ENCODE data around the gene HYAL3.

Gene HYAL3

DNA sequence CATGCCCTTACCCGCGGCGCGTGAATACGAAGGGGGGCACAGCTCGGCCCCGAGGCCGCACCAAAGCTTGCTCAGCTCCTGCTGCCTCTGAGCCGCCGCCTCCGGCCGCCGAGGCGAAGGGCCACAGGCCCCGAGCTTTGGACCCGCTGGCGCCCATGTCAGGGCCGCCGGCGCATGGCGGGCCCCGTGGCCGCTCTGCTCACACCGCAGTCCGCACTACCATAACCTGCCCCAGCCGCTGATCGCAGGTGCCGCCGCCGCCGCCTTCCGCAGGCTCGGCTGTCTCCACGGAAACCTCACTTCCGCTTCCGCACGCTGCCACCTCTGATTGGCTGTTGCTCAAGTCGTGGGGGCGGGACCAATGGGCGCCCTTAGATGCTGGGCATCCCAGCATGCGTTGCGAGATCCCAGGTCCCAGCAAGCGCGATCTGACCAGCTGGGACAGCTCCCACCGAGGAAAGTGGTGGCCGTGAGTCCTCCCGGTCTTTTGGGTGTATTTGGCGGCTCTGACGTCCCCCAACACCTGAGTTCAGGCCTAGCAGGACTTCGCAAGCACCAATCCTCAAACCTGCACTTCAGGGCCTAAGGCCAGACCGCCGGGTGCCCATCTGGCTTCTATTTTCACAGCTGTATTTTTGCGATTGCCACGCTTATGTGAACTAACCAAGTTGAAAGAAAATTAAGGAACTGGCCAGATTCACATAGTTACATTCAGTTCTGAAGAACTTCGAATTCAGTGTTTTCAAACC, 28.9 kb upstream of the HYAL3 start, which contains the start of gene TUSC2:
Gene TUSC2, minus strand, starts transcription at position 281 of the 749 bp plus-strand sequence. Its CDS starts 124 bp downstream, at position 157.
- DNase-seq, result peak; percentile 99

DNA sequence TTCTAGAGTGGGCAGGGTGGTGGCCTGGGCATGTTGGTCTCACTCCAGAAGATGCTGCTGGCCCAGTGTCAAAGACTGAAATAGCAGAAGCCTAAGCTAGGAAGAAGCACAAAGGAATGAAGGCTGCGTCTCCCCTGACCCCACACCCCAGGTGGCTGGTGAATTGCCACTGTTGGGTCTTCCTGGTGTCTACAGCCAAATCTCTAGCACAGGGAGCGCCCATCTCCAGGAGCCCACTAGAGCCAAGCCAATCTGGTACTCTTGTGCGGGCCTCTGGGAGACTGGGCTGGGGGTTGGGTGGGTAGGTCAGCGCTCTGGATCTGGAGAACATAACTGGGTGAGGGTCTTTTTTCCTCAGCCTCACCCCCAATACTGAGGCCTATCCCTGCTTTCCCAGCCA, 27.9 kb upstream of the HYAL3 start:
- DNase-seq, result no peak

DNA sequence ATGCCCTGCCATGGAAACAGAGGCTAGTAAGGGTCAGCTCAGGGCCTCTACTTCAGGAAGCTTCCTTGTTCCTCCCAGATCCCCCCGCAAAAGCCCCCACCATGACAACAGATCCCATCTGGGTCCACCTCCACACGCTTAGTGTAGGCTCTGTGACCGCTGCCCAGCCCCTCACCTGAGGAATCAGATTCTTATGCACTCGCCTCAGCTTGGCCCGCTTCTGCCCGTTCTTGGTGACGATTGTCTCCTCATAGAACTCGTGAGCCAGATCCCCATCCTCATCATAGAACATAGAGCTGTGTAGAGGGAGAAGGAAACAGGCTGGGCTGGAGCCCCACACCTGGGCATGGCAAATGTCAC, 27.0 kb upstream of the HYAL3 start:
- DNase-seq, result no peak

DNA sequence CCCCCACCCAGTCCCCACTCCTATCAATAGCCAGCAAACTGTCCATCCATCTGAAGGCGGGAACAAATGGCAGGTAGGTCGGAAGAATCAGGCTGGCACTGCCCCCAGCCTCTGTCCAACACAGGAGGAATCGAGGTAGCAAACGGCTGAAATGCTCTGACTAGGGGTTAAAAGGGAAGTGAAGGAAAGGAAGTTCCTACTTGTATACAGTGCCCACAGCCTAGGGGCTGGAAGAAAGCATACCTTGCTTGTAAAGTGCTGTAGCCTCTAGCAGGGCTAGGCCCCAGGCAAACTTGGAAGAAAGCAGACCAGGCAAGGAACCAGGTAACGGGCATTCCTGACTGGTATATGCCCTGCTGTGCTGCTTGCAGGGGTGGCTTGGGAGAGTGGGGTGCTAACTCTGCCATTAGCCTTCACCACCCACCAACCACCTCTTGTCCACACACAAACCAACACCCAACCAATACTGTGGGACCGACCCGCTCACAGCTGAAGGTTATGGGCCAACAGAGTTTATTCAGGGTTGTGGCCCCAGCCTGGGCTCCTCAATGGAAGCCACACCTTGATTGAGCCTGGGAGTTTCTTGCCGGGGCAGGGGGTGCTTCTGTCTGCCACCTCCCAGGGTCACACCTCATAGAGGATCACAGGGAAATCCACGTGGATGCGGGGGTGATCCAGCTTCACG, 26.4 kb upstream of the HYAL3 start:
- no peak for DNase-seq

DNA sequence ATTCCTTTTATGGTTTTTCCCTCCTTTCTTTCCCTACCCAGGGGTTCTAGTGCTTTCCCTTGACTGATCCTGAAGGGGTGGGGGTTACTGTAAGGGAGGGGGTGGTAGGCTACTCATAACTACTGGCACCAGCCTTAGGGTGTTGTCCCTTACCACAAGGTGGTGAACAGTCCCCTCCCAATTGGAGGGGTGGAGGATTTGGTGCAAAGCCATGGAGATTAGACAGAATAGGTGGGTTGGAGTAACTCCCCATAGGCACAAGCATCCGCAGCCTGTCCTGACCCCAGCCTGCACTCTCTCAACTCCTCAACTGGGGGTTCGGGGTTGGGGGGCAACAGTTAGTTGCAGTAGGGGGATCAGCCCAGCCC, 25.9 kb upstream of the HYAL3 start:
- no peak for DNase-seq

DNA sequence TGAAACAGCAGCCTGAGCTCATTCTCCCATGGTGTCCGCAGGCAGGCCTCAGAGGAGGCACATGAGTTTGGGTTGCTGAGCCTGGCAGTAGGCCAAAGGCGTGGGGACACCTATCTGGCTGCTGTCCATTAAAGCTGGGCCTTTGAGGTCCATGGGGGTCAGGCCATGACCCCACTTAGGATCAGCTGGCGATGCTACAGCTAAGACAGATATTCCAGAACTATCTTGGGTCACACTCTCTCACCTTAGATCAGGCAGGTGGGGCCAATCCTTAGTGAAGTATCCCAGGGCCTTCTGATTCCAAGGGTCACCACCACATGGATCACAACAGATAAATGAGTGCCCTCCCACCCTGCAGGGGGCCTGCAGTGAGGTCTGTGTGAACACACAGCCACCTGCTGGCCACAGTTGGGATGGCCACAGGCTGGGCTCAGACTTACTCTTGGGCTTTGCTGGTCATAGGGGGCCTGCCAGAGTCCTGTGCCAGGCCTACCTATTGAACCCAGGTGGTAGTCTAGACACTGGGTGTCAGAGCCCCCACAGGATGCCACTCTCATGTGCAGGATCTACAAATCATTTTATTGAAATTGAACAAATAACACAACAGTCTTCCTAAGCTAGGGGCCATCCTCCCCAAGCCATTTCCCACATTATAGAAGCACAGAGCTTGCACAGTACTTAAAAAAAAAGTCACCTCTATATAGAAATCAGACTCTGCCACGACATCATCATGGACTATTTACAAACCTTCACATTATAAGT, 25.3 kb upstream of the HYAL3 start:
- peak; percentile 86 for DNase-seq

DNA sequence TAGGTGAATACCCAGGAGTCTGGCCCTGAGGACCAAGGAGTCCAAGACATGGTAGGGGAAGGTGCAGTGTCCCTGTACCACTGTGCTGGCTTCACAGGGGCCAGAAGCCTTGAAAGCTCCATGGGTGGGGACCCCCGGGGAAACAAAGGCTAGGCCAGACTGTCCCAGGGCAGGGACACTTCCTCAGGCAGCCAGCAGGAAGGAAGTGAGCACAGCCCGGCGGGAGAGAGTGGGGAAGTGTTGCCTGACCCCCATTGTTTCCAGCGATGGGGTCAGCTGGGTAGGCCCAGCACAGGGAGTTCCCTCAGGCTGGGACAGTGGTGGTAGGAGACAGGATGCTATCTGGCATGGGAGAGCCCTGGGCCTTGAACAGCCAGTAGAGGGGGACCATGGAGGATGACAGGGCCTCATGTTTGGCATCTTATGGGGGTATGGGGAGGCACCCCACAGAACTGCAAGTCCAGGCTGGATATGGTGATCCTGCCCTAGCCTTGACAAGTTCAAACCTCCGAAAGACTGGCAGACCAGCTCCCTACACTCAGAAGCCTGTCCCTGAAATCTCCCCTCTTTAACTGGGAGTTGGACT, 24.5 kb upstream of the HYAL3 start:
- DNase-seq, result no peak

DNA sequence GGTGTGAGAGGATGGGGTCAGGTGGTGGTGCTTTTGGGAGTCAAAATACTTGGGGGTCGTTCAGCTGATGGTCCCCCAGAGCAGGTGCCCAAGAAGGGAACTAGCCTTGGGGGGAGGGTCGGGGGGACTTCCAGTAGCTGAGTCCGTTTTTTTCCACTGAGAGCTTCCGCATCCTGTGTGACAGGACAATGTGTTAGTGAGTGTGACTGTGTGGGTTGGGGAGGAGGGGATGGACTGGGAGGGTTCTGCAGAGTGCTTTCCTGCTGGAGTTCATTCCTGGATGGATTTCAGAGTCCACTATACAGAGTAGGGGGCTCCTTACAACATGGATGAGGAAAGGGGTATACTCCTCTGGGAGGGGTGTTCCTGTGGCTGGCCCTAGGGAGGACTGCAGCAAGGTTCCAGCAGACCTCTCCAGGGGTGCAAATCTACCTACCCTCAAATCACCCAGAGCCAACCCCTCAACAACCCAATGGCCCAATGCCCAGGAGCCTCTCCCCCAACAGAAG, 23.9 kb upstream of the HYAL3 start:
- no peak for DNase-seq

DNA sequence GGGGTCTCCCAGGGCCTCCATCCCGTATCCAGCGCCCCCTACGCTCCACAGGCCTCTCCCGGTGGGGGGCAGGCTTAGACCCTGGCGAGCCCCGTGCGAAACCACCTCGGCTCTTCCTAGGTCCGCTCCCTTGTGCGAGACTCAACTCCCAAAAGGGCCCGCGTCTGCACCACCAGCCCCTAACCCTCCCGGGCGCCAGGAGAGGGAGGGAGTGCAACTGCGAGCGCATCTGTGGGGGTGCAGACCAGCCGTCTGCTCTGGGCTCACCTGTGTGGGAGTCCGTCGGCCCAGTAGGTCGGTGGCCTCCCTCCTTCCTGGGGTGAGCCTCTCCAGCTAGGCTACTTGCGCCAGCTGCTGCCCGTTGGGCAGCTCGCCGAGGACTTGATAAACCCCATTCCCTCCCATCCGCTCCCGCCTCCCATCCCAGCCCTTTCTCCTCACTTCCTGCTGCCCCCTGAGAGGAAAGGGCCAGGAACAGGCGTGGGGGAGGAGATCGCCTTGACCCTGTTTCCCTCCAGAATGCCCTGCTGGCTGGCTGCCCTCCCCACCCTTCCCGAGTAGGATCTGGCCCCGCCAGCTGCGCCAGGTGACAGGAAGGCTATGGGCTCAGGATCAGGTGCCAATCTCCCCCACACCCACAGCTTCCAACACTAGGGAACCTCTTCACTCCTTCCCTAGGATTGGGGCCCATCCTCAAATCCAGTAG, 23.3 kb upstream of the HYAL3 start, which contains the start of gene HYAL2:
Gene HYAL2, minus strand, starts transcription at position 360 of the 706 bp plus-strand sequence. CDS start 2,256 bp downstream, outside the sequence.
- peak; percentile 32 for DNase-seq

DNA sequence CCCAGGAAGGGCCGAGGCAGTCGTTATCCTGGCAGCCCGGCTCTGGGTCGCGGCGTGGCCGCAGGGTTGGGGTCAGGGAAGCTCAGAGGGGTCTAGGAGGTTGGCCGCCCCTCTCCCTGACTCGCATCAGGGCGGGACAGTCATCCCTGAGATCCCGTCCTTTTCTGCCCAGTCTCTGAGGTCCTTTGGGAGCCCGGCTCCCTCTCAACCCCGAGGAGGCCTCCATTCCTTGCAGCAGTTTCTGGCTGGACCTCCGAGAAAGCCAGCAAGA, 22.8 kb upstream of the HYAL3 start:
- DNase-seq, result no peak

DNA sequence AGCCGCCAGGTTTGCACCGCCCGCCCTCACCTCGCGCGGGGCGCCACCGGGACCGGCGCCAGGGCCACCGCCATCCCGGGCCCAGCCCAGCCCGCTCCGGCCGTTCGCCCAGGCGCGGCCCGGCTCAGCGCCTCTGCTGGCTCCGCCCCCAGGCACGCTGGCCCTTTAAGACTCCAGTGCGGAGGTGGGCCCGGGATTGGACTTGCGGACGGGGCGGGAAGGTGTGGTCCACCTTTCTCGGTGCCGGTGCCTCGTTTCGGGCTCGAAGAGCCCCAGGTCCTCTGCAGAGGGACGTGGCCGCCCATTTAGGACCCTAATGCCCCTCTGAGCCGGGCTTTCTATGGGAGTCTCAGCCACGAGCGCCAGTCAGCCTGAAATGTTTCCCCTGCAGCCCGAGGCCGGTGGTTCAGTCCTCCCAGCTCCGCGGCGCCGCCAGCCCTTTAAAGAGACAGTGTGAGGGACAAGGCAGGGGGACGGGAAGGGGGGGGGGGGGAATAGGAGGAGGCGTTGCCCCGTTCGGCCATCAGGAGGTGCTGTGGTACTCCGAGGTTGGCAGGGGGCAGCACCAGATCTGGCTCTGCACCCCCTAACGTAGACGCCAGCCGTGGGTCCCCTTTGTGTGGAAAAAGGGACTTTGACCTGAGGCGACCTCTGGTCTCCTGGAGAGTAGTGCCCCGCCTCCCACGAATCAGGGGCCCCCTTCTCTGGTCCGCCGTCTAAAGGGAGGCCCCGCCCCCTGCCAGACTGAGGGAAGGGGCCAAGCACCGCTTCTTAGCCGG, 22.3 kb upstream of the HYAL3 start:
- DNase-seq, result peak; percentile 97

DNA sequence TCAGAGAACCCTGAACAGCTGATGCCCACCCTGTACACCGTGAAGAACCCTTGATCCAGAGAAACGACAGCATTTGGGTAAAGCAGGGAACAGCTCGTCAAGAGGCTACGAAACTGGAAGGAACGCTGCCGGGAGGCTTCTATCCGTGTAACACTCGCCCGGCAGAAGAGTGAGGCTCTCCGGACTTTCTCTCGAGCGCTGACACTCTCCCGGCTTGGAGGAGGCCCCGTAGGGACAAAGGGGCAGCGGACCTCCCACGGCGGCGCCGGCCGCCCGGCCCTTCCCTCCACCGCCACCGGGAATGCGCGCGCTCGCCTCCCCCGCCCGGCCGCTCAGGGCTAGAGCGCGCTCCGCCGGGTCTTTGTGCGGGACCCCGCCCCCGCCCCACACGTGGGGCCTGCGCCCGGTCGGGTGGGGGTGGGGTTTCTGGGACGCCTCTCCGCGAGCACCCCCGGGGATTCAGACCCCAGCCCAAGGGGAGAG, 21.7 kb upstream of the HYAL3 start:
- DNase-seq, result peak; percentile 94

DNA sequence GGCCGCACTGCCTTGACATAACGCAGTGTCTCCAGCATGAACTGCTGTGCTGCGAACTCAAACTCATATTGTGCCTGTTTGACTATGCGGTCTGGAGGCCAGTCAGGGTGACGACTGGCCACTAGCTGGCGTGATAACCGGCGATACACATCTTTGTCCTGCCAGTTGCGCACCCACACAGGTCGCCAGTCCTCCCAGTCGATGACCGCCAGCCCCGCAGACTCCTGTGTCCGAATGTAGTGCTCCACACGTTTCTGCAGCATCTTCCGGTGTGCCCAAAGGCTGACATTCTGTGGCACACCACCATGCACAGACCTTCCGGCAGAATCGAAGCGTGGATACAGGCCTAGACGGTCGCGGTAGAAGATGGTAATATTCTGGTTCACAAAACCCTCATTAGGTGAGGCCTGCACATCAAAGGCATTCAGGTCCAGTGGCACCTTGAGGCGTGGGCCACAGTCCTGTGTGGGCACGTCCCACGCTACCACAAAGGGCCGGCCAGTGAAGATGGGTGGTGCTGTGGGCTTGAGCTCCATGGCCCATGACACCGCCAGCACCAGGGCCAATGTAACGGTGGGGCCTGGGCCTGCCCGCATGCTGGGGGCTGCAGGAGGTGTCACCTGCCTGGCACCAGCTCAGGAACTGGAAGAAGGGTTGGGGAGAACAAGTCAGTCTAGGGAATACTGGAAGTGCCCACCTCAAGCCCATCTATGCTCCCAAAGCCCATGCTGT, 20.9 kb upstream of the HYAL3 start:
- DNase-seq, result no peak

DNA sequence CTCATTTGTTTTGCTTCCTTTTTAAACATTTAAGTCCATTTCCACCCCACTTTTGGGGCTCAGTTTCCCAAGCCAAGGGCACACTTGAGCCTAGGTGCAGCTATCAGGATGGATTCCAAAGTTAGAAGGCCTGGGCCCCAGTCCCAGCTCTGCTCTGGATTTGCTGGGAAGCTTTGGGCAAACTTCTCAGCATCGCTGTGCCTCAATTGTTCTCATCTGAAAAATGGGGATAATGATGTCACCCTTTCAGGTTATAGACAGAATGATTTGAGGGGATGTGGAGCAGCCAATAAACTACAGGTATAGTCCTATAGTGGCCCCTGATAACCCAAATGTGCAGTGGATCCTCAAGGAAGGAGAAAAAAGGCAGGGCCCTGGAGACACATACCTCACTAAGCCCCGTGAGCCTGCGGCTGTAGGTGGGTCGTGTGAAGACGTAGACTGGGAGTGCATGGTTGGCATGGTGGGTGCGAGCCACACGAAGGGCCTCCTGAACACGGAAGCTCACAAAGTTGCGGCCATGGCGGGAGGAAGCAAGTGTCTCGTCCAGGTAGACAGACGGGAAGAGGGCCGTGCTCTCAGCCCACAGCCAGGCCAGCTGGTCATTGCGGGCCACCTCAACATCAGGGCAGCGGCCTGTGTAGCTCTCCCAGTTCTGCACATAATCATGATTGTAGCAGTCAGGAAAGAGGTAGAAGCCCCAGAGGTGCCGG, 20.1 kb upstream of the HYAL3 start:
- DNase-seq, result no peak

DNA sequence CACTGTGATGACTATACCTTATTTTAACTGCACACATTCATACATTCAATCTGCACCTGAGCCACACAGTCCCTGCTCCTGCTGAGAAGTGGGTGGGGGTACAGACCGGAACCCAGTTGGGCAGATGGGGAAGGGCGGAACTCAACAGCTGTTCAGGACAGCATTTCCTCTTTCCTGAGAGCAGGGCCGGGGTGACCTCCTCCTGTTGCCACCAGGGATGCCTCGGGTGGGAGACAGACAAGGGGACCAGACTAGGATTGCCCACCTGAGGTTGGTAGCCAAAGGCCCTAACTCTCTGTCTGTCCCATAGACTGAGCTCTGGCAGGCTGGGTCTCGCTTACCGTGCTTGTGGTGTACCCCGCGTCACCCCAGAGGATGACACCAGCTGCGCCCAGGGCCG, 19.4 kb upstream of the HYAL3 start:
- no peak for DNase-seq

DNA sequence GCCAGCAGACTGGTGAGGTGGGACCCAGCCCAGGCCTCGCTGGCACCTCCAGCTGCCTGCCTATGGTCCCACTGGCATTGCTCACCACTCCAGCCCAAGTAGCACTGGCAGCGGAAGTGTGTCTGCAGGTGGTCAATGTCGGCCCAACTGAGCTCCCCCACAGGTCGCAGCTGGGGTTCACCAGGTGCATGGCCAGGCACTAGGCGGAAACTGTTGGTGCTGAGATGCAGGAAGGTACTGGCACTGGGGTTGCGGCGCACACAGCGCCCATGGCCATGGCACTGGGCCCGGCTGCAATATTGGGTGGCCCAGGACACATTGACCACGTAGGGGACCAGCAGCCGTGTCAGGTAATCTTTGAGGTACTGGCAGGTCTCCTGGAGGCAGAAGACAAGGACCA, 19.0 kb upstream of the HYAL3 start:
- no peak for DNase-seq

DNA sequence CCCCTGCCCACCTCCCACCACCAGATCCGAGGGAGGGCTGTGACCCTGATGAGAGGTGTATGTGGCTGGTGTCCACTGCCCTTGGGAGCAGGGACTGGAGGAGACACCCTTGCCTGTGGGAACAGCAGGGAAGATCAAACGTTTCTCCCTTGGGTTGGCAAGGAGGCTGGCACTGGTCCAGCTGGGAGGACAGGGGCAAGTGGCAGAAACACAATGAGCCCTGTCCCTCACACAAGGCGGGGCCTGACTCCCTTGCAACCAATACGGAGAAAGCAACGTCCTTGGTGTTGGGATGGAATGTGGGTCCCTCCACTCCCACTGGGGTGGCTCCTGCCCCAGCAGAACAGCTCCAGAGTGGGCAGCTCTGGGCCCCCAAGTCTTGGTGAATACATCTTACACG, 18.1 kb upstream of the HYAL3 start:
- no peak for DNase-seq

DNA sequence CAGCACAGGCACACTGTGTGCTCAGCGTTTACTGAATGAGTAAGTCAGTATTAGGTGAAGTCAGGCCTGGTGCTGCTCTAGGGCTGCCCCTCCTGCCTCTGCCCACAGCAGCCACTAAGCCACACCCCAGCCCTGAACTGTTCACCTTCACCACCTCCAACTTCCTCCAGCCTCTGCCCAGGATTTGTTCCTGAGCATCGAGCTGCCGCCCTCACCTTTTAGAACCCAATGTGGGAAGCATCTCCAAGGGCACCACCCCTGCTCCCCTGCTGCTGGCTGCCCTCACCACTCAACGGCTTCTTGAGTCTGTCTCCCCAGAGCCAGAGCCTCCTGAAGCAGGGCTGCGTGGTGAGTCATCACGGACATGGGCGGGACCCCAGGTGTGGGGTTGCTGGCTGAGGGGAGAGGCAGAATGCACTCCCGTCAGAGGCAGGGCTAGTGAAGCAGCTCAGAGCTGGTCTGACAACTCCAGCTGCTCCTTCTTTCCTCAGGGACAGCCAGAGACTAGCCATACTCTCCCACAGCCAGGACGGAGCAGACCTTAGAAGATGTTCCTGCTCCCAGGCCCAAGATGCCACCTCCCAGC, 17.5 kb upstream of the HYAL3 start:
- DNase-seq, result peak; percentile 65

DNA sequence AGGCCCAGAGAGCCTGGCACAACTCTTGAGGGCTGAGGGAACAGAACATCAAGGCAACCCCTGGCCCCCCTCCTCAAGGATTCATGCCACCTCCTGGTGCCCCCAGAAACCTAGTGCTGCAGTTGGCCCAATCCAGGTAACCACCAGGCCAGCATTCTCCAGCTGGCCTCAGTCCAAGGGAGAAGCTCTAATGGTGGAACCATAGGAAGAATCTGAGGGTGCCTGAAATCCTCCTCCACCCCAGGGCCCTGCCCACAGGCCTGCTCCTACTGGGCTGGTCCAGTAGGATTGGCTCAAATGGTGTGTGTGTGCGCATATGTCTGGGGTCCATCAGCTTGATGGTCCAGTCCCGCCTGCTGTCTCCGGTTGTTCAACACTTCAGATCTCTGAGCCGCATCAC, 15.6 kb upstream of the HYAL3 start:
- no peak for DNase-seq

DNA sequence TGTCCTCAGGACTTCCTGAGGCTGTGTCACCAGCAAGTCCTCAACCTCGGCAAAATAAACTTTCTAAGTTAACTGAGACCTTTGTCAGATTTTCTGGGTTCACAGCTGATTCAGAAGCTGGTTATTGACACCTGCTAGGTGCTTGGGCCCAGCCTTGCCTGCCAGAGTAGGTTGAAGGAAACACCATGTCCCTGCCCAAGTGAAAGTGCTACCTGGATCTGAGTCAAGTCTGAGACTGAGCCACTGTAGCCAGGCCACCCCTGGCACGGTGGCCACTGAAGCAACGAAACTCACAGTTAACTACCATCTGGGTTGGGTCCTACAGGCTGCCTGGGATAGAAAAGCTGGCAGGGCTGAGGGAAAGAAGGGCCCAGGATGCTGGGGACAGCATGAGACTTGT, 15.1 kb upstream of the HYAL3 start:
- no peak for DNase-seq
